GM23338 (cell line): ENCODE results near the gene FKBP8.

Experiments used
- CREB1 ChIP-seq: fragments of 250-450 bp; sonication (Bioruptor Pico); IDR thresholded peaks from 2 replicates; pipeline ENCODE4 v1.5.0; 2020; ENCODE audit warnings: low read depth, mild to moderate bottlenecking, moderate library complexity
- CTCF ChIP-seq, 2 experiments: fragments of 200-600 bp in 1 of 2; sonication (generic) in 1 of 2; conservative IDR thresholded peaks; 2 replicates each; pipeline versions ENCODE4 v1.5.1 to v1.6.1; 2016 to 2017; ENCODE audit warnings: antibody characterized with exemption in 2 of 2, low read depth in 2 of 2, mild to moderate bottlenecking in 2 of 2, moderate library complexity in 1 of 2
- POLR2AphosphoS5 ChIP-seq: IDR thresholded peaks from 2 replicates; pipeline ENCODE4 v1.6.1; 2016; ENCODE audit warnings: antibody characterized with exemption, low read depth

- peak in 1 of 2 experiments; percentile 21; a peak in 1 of 4 replicates for TF ChIP-seq CTCF (conservative IDR thresholded peaks at IDR 0.05; ENCODE audit: low read depth in 2 of 2)
- TF ChIP-seq CREB1 (CRISPR knock-in tag), result no peak
- no peak for TF ChIP-seq POLR2AphosphoS5
Observed at GRCh38 chr19:18496167-18496979, 47.0 kb downstream of the FKBP8 start.
